ENCODE results near the gene UGT2B7.

GRCh38 chr4:69095301-69095731, 958 bp upstream of the UGT2B7 start:
- TF ChIP-seq CTCF (IDR thresholded peaks at IDR 0.05) (no peak), POLR2A (IDR thresholded peaks at IDR 0.05) (no peak)
